ENCODE data around the gene UBL7.

Gene UBL7

DNA sequence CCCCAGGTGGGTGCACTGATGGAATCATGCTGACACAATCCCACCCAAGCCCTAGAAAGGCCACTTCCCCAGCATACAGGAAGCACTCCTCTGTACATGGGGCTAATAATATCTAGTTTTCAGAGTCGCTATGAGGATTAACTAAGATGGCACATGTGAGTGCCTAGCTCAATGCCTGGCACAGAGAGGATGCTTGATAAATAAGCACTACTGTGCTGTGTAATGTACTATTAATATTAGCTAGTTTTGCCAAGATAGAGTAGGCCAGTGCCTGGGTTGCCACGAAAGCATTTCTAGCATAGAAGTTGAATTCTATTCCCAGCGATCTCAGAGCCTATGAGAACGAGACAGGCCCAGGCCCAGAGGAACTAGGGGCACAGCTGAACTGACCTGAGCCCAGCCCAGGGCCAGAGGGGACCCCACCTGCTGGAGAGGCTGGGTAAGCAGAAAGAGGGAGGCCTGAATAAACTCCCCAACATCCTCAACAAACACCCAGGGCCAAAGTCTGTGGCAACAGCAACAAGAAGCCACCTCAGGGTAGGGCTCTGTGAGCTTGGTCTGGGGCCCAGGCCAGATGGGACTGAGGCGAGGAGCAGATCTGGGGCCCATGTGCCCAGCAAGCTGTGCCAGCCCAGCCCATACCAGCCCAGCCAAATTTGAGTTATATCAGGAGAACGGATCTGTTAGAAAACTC, 19.6 kb downstream of the UBL7 start:
- no peak for DNase-seq (ENCODE audit: low read depth in 2 of 2)

GRCh38 chr15:74438721-74439316, 22.1 kb downstream of the UBL7 start:
- peak; percentile 65 to 71 for DNase-seq (ENCODE audit: low read depth in 2 of 2)

GRCh38 chr15:74438206-74438605, 22.8 kb downstream of the UBL7 start:
- no peak for DNase-seq (ENCODE audit: low read depth in 2 of 2)

DNA sequence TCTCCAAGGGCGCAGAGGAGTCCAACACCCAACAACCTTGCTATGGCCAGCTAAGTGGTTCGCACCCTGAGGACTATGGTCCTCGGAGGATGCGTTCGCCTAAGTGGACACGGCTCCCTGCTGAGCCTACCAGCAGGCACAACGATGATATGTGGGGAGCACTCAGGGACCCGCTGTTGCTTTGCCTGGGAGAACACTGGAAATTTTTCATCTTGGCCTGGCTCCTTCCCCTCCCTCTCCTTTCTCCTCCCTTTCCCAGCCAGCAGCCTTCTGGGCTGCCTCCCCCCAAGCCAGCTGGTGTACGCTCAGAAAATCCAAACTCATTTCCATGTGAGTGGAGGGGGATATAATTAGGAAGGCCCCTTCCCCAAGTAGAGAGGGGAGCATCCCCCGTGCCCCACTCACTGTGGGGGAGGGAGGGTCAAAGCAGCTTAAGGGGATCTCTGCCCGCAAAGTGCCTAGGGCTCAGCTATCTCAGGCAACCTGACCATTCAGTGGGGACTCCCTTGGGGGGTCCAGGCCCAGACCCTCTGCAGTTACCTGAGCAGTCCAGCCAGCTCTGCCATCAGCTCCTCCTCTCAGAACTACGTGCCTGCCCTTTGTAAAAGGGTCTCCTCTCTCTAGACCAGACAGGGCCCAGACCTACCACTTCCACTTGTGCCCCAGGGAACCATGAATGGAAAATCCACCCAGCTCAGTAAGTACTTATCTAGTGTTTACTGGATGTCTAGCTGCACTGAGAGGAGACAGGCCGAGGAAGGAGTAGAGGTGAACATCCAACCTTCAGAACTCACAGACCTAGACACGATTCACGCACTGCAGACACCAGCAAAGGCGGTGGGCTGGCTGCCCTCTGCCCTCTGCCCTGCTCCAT, 26.5 kb downstream of the UBL7 start:
- no peak for DNase-seq (ENCODE audit: low read depth in 2 of 2)

- peak; percentile 70 to 76 for DNase-seq (ENCODE audit: low read depth in 2 of 2)
Measured at GRCh38 chr15:74433592-74434262, 27.2 kb downstream of the UBL7 start, which contains the start of gene SEMA7A. SEMA7A (minus strand) TSS chr15:74433958; CDS start chr15:74433918, 40 bp downstream.

DNA sequence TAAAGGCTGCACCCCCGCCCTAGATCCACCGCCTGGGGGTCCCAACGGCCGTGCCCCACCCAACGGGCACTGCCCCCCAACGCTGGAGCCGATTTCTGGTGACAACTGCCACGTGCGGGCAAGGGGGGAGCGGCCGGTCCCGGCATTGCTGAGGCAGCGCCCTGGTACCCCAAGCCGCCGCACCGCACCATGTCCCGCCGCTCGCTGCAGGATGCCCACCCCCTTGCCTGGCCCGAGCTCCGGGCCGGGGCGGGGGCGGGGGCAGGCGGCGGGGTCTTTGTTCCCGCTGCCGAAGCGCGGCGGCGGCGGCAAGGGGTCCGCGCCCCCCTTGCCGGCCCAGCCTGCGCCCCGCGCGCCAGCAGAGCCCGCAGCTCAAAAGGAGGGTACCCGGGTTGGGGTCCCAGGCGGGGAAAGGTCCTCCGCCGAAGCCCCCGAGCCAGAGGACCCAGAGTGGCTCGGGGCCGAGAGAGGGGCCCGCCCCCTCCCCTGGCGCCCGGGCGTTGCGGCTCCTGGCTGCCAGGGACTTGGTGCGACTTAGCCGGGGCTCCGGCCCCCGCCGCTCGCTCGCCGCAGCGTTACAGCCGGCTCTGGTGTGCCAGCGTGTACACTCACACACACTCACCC, 27.9 kb downstream of the UBL7 start:
- DNase-seq (ENCODE audit: low read depth in 2 of 2): no peak

DNA sequence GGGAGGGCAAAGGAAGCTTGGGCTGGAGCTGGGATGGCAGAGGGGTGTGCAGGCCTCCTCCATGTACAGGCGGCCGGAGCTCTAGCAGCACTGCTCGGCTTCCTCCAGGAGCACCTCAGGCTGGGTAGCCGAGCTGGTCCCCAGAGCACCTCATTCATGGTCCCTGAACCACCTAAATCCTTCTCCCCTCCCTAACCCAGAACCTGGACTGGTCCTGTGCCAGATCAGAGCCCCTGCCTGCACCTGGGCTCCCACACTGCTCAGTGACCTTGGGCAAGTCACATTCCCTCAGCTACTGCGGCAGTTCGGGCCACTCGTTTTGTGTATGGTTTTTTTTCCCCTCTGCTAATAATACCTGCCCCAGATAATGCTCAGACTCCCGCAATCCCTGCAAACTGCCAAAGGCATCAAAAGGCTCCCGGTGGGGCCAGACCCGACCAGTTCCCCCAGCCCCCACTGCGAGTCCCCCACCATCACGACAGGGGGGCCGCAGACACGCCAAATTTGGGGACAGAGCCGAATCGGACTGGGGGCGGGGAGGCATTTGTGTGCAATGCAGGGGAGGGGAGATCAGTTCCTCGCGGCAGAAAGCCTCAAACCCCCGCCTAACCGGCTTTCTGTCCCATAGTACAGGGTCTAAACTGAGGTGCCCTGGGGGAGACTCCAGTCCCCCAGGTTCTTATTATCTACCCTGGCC, 28.5 kb downstream of the UBL7 start:
- DNase-seq (ENCODE audit: low read depth in 2 of 2): no peak

- peak in 1 of 2 donors; percentile 16 for DNase-seq (ENCODE audit: low read depth in 2 of 2)
Measured at GRCh38 chr15:74431645-74432044, 29.3 kb downstream of the UBL7 start.

GRCh38 chr15:74431116-74431515, 29.8 kb downstream of the UBL7 start:
- DNase-seq (ENCODE audit: low read depth in 2 of 2): no peak

- no peak for DNase-seq (ENCODE audit: low read depth in 2 of 2)
Measured at GRCh38 chr15:74430510-74430951, 30.4 kb downstream of the UBL7 start.

DNA sequence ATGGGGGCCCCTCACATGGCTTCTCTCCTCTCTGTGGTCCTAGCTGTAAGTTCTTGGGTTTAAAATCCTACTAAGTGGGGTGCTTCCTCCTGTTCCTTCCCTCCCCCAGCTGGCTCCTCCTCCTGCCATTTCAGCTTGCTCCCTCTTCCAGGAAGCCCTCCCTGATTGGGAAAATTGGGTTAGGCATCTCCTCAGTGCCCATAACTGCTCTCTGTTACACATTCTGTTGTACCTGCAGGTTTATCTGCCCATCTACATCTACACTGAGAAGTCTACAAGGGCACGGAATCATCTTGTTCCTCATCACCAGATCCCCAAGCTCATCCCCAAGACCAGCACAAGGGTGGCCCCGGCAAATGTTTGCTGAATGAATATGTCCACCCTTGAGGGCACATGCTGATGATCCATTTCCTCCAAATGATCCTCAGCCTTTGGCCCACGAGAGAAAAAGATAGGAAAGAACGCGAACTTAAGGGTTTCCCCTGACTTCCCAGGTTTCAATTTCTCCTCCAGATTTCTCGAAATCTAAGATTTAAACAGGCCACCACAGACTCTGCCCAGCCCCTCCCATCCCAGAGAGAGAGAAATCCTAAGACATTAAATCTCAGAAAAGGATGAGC, 31.1 kb downstream of the UBL7 start:
- no peak for DNase-seq (ENCODE audit: low read depth in 2 of 2)

DNA sequence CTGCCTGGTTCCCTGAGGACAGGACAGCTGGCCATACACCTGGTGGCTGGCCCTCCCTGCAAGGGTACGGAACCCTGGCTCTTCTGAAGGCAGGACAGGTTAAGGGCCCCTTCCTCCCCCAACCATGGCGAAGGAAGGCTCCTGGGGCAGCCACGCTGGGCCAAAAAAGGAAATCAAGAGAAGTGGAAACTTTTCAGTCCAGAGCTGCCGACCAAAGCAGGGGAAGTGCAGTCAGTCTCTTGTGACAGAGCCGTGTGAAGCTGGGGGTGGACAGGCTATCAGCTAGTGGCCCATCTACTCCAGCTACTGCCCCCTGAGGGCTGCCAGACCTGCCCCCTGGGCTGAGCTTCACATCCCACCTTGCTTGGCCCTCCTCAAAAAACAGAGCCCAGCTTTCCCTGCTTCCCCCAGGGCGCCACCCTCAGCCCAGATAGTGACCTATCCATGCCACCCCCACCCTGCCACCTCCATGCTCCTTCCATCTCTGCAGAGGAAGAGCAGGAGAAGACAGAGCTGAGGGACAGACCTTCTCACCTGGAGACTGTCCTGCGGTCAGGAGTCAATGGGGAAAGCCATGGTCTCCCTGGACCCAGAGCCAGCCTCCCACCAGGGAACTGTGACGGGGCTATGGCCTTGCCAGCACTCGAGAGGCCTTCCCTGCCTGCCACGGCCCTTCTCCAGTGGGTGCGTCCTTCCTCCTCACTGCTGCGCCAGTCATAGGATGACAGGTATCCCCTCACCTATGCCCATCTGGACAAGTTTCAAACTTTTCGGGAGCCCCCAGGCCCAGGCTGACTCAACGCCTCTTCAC, 31.8 kb downstream of the UBL7 start:
- DNase-seq (ENCODE audit: low read depth in 2 of 2): no peak

- DNase-seq (ENCODE audit: low read depth in 2 of 2): no peak
Measured at GRCh38 chr15:74428442-74428787, 32.5 kb downstream of the UBL7 start.

DNA sequence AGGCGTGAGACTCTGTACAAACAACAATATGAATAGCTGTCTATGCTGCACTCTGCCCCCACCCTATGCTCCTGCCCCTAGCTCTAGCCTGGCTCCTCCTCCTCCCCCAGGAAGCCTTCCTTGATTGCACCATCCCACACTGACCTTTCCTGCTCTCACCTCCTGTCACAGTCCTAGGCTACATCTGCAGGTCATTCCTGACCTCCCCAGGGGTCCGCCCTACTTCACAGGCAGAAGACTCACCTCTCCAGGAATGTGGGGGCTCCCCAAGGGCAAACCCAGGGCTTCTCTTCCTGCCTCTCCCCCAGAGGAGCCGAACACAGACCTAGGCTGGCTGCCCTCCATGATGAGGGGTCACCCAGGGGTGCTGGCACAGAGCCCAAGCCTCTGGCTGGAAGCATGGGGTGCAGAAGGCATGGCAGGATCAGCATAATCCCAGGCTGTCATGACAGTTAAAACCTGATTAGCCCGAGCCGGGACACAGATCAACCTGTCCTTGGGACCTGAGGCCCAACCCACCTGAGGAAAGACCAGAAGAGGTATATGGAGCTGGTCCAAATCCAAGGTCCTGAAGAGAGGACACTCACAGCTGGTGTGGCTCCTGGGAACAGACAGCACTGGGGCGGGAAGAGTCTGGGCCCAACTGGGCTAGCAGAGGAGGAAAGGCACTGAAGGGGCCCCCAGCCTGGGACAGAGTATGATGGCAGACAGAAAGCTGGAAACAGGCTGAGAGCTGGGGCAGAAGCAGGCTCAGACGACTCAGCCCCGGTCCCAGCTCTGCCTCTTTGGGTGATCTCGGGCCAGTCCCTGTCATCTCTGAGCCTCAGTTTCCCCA, 33.1 kb downstream of the UBL7 start:
- no peak for DNase-seq (ENCODE audit: low read depth in 2 of 2)

GRCh38 chr15:74426404-74427281, 34.3 kb downstream of the UBL7 start:
- DNase-seq (ENCODE audit: low read depth in 2 of 2): no peak

- no peak for DNase-seq (ENCODE audit: low read depth in 2 of 2)
Measured at GRCh38 chr15:74425630-74426029, 35.3 kb downstream of the UBL7 start.

DNA sequence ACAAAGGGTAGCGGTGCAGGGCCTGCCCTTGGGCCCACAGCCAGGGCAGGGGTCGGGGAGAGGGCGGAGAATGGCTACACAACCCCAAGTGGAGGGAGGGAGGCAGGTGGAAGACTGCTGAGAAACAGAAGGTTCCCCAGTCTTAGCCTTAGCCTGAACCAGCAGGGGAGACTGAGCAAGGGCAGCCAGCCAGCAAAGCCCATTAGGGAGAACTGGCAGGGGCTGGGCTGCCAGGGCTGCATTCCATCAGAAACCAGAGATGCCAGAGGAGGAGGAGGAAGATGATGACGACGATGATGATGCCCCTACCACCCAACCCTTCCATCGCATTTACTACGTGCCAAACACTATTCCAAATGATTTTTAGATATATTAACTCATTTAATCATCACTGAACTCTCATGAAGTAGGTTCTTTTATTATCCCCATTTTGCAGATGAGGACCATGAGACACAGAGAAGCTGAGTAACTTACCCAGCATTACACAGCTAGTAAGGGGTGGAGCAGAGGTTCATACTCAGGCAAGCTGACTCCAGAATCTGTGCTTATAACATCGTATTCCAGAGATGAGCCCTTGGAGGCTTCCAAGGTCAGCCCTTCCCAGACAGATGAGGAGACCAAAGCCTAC, 35.9 kb downstream of the UBL7 start:
- DNase-seq (ENCODE audit: low read depth in 2 of 2): no peak
